ENCODE measurements around the gene KCTD14. TPM values are rescaled to one million over a fixed set of nuclear protein-coding genes. Genes with fewer than 3 reads are reported as not detected.

The KCTD14 gene
- total and polyA plus RNA-seq, 9 of the 15 experiments (the other 6 are each of a cell fraction or from before 2014, with no cell fraction given) = 0.04 to 0.30 (median 0.11) TPM; not detected in 2

GRCh38 chr11:78072455-78072854, 49.4 kb upstream of the KCTD14 start:
- 85% methylated on average over 4 of the region's 4 CpGs for WGBS (ENCODE audit: insufficient coverage, low coverage, missing lambda C conversion rate)
- no peaks in the 10 kb centered on the region; the same call in 1 of the 2 replicates for H4K20me1 ChIP-seq (replicated peaks; ENCODE audit: control insufficient read depth, insufficient read depth, low read length)
- no peak overlapping the region for H2AFZ ChIP-seq (ENCODE audit: low read depth, low read length)
- TF ChIP-seq THRAP3 (IDR thresholded peaks at IDR 0.05; ENCODE audit: borderline replicate concordance) (no peak), MCM5 (IDR thresholded peaks at IDR 0.05; ENCODE audit: low read depth) (no peak), ARID1B (IDR thresholded peaks at IDR 0.05) (0 out of 2 replicates have a peak, but pooled peaks have one; percentile 32), ZSCAN29 (IDR thresholded peaks at IDR 0.05) (no peak), FOSL1 (tag; conservative IDR thresholded peaks at IDR 0.05) (peak; percentile 68), DPF2 (IDR thresholded peaks at IDR 0.05) (0 out of 2 replicates have a peak, but pooled peaks have one; percentile 28), NR2C1 (IDR thresholded peaks at IDR 0.05) (peak; percentile 27; the same call in 1 of the 2 replicates), NR2C1 (tag; IDR thresholded peaks at IDR 0.05) (no peak), ZNF347 (CRISPR knock-in tag; IDR thresholded peaks at IDR 0.05; ENCODE audit: low read depth) (no peak), NR2C2 (CRISPR knock-in tag; IDR thresholded peaks at IDR 0.05) (no peak), NR2C2 (tag; IDR thresholded peaks at IDR 0.05) (peak; percentile 58; the same call in 1 of the 2 replicates), JUND (IDR thresholded peaks at IDR 0.05; ENCODE audit: borderline replicate concordance, low read depth, low read length) (0 out of 2 replicates have a peak, but pooled peaks have one; percentile 10), JUND (tag; IDR thresholded peaks at IDR 0.05; ENCODE audit: borderline replicate concordance, low read depth, low read length) (no peak; the same call in 2 of the 3 replicates)
- TF ChIP-seq, protein P1, sequence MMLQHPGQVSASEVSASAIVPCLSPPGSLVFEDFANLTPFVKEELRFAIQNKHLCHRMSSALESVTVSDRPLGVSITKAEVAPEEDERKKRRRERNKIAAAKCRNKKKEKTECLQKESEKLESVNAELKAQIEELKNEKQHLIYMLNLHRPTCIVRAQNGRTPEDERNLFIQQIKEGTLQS (IDR thresholded peaks at IDR 0.05) = peak; percentile 40; the same call in 1 of the 2 replicates
- TF ChIP-seq, protein P1 (CRISPR knock-in tag; conservative IDR thresholded peaks at IDR 0.05) = no peak
- TF ChIP-seq, protein P2, sequence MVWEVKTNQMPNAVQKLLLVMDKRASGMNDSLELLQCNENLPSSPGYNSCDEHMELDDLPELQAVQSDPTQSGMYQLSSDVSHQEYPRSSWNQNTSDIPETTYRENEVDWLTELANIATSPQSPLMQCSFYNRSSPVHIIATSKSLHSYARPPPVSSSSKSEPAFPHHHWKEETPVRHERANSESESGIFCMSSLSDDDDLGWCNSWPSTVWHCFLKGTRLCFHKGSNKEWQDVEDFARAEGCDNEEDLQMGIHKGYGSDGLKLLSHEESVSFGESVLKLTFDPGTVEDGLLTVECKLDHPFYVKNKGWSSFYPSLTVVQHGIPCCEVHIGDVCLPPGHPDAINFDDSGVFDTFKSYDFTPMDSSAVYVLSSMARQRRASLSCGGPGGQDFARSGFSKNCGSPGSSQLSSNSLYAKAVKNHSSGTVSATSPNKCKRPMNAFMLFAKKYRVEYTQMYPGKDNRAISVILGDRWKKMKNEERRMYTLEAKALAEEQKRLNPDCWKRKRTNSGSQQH (CRISPR knock-in tag; IDR thresholded peaks at IDR 0.05) = no peak
- TF ChIP-seq, protein P3, sequence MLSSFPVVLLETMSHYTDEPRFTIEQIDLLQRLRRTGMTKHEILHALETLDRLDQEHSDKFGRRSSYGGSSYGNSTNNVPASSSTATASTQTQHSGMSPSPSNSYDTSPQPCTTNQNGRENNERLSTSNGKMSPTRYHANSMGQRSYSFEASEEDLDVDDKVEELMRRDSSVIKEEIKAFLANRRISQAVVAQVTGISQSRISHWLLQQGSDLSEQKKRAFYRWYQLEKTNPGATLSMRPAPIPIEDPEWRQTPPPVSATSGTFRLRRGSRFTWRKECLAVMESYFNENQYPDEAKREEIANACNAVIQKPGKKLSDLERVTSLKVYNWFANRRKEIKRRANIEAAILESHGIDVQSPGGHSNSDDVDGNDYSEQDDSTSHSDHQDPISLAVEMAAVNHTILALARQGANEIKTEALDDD (IDR thresholded peaks at IDR 0.05) = peak; percentile 57
- H3K36me3 ChIP-seq (ENCODE audit: control insufficient read depth, insufficient read depth, low read length) = peaks cover 73% of the 10 kb centered on the region
- DNase-seq (ENCODE audit: extremely low read depth in 1 of 4, low spot score in 3 of 4) = no peak
- BruUV-seq (replicated peaks) = no TSS peak
- no peak overlapping the region for H3K9ac ChIP-seq (ENCODE audit: insufficient read depth in 1 of 2, low read depth in 2 of 2, low read length in 2 of 2)
- no peaks in the 10 kb centered on the region for H3K27me3 ChIP-seq (ENCODE audit: control insufficient read depth in 2 of 2, insufficient read depth in 2 of 2, low read length in 2 of 2)
- H3K4me1 ChIP-seq (replicated peaks in 1 of 2; ENCODE audit: control insufficient read depth in 2 of 2, insufficient read depth in 2 of 2, low read length in 2 of 2) = peaks cover 2 to 23% of the 10 kb centered on the region in 2 experiments
- FAIRE-seq = no peak
- ChIA-PET POLR2A (no interaction called here), CTCF (ENCODE audit: low intra/inter-chr PET ratio) (no interaction called here)
- H3K9me1 ChIP-seq (ENCODE audit: control insufficient read depth, insufficient read depth, low read length) = no peaks in the 10 kb centered on the region
- no peak overlapping the region for H3K4me3 ChIP-seq
- peaks cover 63% of the 10 kb centered on the region for H3K79me2 ChIP-seq (ENCODE audit: control insufficient read depth, insufficient read depth, low read length)
- H3K9me3 ChIP-seq (replicated peaks; ENCODE audit: control insufficient read depth, insufficient read depth, low read depth, low read length) = no peaks in the 10 kb centered on the region
- no peak for ATAC-seq
- intact Hi-C loops (cut with micrococcal nuclease) (no loop called here), in situ Hi-C loops (cut with MboI) (no loop called here)
- no peak overlapping the region for H3K4me2 ChIP-seq (ENCODE audit: insufficient read depth, low read length)
- no peak overlapping the region for H3K27ac ChIP-seq (ENCODE audit: extremely low read depth, low read depth, low read length)
